Stimulated activated CD4-positive, alpha-beta T cell treated with anti-CD3 and anti-CD28 coated beads, Interleukin-15, amount 100 ng/mL, for 48 hours (primary cell): ENCODE results near the gene TBC1D22B.
"Not testable (repeated sequence)": the region's sequence is repeated elsewhere in the genome, so short reads cannot be mapped to it uniquely, and the experiment has no call there.

Experiments
- DNase-seq, 2 donors: peaks; one replicate each; pipeline ENCODE4 v3.0.0-alpha.2; 2020; ENCODE audit warnings: low read depth in 2 of 2

The TBC1D22B gene

GRCh38 chr6:37303091-37303660, 45.6 kb downstream of the TBC1D22B start:
- DNase-seq = no peak

GRCh38 chr6:37303891-37304503, 46.4 kb downstream of the TBC1D22B start:
- no peak for DNase-seq

- no peak for DNase-seq
Measured at GRCh38 chr6:37304766-37305165, 47.2 kb downstream of the TBC1D22B start.

- DNase-seq = no peak
Measured at GRCh38 chr6:37305841-37306425, 48.4 kb downstream of the TBC1D22B start.

GRCh38 chr6:37306624-37307222, 49.2 kb downstream of the TBC1D22B start:
- DNase-seq = no peak

GRCh38 chr6:37307484-37307883, 49.9 kb downstream of the TBC1D22B start:
- DNase-seq = not testable (repeated sequence)

- DNase-seq = no peak
Measured at GRCh38 chr6:37308069-37308815, 50.7 kb downstream of the TBC1D22B start.

GRCh38 chr6:37309046-37309445, 51.5 kb downstream of the TBC1D22B start:
- DNase-seq = no peak

GRCh38 chr6:37309692-37310091, 52.1 kb downstream of the TBC1D22B start:
- no peak for DNase-seq

- no peak for DNase-seq
Measured at GRCh38 chr6:37310966-37311365, 53.4 kb downstream of the TBC1D22B start.

GRCh38 chr6:37311741-37312473, 54.3 kb downstream of the TBC1D22B start:
- no peak for DNase-seq

GRCh38 chr6:37313723-37314486, 56.3 kb downstream of the TBC1D22B start:
- DNase-seq = no peak

GRCh38 chr6:37314487-37315156, 57.0 kb downstream of the TBC1D22B start:
- peak; percentile 14 to 31 for DNase-seq

GRCh38 chr6:37315157-37315515, 57.6 kb downstream of the TBC1D22B start:
- no peak for DNase-seq

GRCh38 chr6:37316071-37316470, 58.5 kb downstream of the TBC1D22B start:
- DNase-seq = no peak

GRCh38 chr6:37317312-37318038, 59.9 kb downstream of the TBC1D22B start:
- no peak for DNase-seq

- no peak for DNase-seq
Measured at GRCh38 chr6:37319156-37319555, 61.6 kb downstream of the TBC1D22B start.

- DNase-seq = no peak
Measured at GRCh38 chr6:37319856-37320480, 62.4 kb downstream of the TBC1D22B start.

- DNase-seq = no peak
Measured at GRCh38 chr6:37320646-37321045, 63.1 kb downstream of the TBC1D22B start.
